Keratinocyte (primary cell): ENCODE data around the gene SLC41A3.
"Not testable (repeated sequence)": the region's sequence is repeated elsewhere in the genome, so short reads cannot be mapped to it uniquely, and the experiment has no call there.

Experiments used
- EZH2 ChIP-seq: IDR thresholded peaks from one replicate; pipeline ENCODE4 v1.6.1; 2012; ENCODE audit warnings: inconsistent platforms, mild to moderate bottlenecking, low read length, moderate library complexity
- TF ChIP-seq, protein P1 (sequence below), 3 experiments: IDR thresholded peaks in 1 of 3; conservative IDR thresholded peaks in 1 of 3; optimal IDR thresholded peaks in 1 of 3; 2 replicates in 2 of 3; 3 replicates in 1 of 3; pipeline versions ENCODE3 to v1.5.1; 2011; ENCODE audit warnings: low read length in 3 of 3, mild to moderate bottlenecking in 3 of 3, moderate library complexity in 2 of 3, control low read depth in 1 of 3, inconsistent platforms in 1 of 3; ENCODE audit not compliant: insufficient read depth in 2 of 3; ENCODE audit errors: extremely low read depth in 1 of 3

DNA sequence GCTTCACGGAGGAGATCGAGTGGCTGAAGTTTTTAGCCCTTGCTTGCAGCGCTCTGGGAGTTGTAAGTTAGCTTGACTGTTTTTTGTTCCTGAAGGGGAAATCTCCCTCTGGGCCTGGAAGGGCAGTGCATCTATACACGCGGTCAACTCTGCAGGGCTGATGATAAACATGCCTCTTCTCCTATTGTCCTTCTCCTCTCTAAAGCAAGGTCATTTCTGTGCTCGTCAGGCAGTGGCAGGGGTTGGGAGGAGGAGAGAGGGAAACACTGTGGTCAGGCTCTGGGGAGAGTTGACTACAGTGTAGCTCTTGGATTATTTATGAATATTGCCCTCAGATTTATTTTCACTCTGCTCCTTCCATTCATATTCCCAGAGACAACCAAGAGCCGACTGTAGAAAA is 106.8 kb downstream of the SLC41A3 start:
- TF ChIP-seq, protein P1, sequence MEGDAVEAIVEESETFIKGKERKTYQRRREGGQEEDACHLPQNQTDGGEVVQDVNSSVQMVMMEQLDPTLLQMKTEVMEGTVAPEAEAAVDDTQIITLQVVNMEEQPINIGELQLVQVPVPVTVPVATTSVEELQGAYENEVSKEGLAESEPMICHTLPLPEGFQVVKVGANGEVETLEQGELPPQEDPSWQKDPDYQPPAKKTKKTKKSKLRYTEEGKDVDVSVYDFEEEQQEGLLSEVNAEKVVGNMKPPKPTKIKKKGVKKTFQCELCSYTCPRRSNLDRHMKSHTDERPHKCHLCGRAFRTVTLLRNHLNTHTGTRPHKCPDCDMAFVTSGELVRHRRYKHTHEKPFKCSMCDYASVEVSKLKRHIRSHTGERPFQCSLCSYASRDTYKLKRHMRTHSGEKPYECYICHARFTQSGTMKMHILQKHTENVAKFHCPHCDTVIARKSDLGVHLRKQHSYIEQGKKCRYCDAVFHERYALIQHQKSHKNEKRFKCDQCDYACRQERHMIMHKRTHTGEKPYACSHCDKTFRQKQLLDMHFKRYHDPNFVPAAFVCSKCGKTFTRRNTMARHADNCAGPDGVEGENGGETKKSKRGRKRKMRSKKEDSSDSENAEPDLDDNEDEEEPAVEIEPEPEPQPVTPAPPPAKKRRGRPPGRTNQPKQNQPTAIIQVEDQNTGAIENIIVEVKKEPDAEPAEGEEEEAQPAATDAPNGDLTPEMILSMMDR (optimal IDR thresholded peaks at IDR 0.05 in 1 of 3, IDR thresholded peaks at IDR 0.05 in 1 of 3, conservative IDR thresholded peaks at IDR 0.05 in 1 of 3; ENCODE audit: extremely low read depth in 1 of 3, insufficient read depth in 2 of 3, low read length in 3 of 3), result not testable (repeated sequence)
- not testable (repeated sequence) for TF ChIP-seq EZH2
